GM19239 (cell line): Measurements from ENCODE around the gene NEIL1.
"Not testable (repeated sequence)": the region's sequence is repeated elsewhere in the genome, so short reads cannot be mapped to it uniquely, and the experiment has no call there.

Experiments
- DNase-seq: peaks from one replicate; pipeline ENCODE4 v3.0.0; 2011; ENCODE audit warnings: low spot score; ENCODE audit not compliant: insufficient read length
- FAIRE-seq: peaks from 2 replicates; lab custom pipeline; 2011; peaks lifted over from hg19 to GRCh38; lab: Jason Lieb, UNC

Gene NEIL1

DNA sequence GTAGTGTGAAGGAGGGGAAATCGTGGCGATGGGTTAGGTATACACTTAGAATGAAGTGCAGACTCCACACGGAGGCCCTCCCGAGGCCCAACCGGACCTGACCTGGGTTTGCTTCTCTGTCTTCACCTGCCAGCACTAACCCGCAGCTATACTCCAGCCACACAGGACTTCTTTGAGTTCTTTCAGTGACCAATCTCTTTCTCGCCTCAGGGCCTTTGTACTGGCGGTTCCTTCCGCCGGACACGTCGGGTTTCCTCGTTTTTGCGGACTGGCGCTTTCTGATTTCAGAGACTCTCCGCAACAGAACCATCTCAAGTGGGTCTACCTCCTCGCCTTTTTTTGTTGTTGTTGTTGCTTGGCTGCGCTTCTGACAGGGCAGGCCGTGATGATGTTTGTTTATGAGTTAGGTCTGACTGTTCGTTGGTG lies at the start of gene NEIL1:
Gene NEIL1, plus strand, starts transcription at position 244 of the 426 bp plus-strand sequence. CDS start 1,867 bp downstream, outside the sequence.
- FAIRE-seq, result peak; percentile 77
- no peak for DNase-seq

DNA sequence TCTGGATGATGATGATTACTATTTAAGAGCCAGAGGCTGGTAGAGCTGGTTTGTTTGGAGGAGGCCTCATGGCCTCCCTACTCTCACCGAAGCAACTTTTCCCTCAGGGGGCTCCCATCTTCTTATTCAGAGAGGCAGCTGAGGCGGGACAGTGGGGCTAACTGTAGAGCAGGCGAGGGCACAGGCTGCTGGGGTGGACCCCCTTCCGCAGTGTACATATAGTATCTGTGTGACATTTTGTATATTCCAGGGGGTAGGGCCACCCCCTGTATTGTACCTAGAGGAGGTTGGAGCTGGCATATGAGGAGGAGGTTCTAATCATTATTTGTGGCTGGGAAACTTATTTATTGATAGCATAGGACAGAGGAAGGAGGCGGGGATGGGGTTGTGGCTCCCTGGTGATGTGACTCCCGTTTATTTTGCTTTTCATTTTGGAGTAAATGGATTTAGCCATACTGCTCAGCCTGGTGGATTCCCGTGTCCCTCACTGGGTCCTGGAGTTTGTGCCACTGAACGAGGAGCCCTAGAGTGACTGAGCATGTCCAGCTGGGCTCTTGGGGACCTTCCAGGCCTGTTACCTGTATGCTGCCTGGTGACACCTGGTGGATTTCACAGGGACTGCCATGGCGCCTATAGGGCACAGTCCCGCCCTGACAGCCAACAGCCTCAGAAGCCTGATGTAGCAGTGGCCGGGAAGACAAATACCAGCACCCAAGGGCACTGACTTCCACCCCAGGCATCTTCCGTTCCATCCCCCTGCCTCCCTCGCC lies 48.1 kb upstream of the NEIL1 start:
- not testable (repeated sequence) for DNase-seq, FAIRE-seq

DNA sequence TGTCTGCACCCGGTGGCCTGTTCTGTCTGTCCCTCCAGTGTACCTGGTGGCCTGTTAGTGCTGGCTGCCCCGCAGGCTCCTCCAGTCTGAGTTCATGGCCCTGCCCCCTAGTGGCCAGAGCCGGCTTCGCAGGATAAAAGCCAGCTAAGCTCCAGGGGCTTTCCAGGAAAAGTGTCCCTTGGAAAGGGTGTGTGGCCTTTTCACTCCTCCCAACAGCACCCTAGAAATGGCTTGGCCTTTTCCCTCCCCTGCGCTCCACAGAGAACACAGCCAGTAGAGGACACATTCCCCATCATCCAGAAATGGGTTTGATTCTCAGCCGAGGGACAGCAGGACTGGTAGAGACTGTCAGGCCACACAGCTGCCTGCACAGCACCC lies 47.5 kb upstream of the NEIL1 start:
- FAIRE-seq, DNase-seq: not testable (repeated sequence)

DNA sequence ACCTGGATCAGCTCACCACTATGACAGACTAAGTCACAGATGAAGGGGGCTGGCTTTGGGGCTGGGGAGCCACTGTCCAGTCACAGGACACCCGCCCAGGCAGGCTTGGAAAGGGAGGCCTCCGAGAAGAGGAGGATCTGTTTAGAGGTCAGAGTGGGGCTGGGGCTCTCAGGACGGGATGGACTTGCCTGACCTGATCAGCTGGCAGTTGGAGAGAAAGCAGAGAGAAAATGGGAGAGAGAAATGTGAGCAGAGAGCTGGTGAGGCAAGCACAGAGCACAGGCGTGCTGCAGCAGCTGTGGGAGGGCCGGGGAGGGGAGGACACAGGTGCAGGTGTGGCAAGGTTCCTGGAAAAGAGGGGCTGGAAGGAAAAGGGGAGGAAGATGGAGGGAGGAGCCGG lies 46.8 kb upstream of the NEIL1 start:
- not testable (repeated sequence) for FAIRE-seq, DNase-seq

DNA sequence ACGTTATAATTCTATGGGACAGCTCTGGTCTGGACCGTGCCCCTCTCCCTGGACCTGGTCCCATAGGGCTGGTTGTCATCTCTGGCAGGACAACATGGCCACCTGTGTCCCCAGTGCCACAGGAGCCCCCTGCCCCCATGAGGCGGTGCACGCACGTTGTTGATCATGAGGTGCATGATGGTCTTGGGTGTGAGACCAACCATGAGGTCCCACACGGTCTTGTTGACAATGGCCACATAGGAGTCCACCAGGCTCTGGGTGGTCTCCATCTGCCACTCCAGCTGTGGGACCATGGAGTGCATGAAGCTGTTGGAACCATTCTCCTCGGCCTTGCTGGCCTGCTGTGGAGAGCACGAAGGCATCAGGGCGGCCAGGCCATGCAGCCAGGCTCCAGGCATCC lies 44.5 kb upstream of the NEIL1 start:
- no peak for FAIRE-seq

GRCh38 chr15:75302753-75303152 lies 44.1 kb upstream of the NEIL1 start:
- DNase-seq, FAIRE-seq: not testable (repeated sequence)

More for the DNA sequence above, 44.5 kb upstream of the NEIL1 start:
- no peak for DNase-seq

DNA sequence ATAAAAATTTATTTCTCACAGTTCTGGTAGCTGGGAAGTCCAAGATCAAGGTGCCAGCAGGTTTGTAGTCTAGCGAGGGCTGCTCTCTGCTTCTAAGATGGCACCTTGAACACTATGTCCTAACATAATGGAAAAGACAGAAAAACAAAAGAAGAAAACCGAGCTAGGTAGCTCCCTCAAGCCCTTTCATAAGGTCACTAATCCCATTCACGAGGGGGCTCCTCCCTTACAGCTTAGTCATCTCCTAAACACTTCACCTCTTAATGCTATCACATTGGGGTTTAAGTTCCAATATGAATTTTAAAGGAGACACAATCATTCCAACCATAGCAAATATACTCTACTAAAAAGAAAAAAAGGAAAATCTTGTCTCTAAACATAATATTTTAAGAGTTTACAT lies 40.7 kb upstream of the NEIL1 start:
- FAIRE-seq (no peak), DNase-seq (no peak)

DNA sequence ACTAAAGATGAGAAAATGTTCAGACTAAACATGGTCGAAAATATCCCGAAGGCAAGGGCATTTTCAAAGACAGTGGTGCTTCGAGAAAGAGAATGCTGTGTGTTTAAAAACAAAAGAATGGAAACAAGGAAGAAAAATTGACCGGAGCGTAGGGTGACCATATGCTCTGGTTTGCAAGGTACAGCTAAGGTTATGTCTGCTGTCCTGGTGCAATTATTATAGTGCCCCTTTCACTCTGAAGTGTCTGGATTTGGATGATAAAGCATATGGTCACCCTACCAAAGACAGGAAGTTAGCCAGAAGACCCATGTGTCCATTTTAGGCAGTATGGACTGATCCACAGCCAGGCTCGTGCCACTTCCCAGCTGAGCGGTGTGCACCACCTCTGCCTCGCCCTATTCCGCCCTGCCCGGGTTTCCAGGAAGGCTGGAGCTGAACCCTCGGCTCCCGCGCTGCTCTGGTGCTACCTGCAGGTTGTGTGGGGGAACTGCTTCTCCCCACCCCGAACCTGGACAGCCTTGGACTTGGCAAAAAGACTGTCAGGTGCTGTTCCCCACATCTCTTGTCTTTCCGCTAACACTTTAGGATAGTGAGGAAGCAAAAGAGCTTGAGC lies 39.0 kb upstream of the NEIL1 start:
- DNase-seq (peak; percentile 35), FAIRE-seq (no peak)

DNA sequence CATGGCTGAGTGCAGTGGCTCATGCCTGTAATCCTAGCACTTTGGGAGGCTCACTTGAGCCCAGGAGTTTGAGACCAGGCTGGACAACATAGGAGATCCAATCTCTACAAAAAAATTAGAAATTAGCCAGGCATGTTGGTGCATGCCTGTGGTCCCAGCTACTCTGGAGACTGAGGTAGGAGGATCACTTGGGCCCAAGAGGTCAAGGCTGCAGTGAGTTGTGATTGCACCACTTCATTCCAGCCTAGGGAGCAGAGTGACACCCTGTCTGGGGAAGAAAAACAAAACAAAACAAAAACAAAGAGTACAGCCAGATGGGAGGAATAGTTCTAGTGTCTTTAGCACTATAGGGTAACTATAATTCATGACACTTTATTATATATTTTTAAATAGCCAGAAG lies 37.1 kb upstream of the NEIL1 start:
- DNase-seq, result no peak
- FAIRE-seq, result no peak

GRCh38 chr15:75312548-75312947 lies 34.3 kb upstream of the NEIL1 start:
- not testable (repeated sequence) for FAIRE-seq, DNase-seq

- DNase-seq, result no peak
- FAIRE-seq, result no peak
Observed at GRCh38 chr15:75313116-75313845, 33.6 kb upstream of the NEIL1 start.

- FAIRE-seq, result no peak
- DNase-seq, result no peak
Observed at GRCh38 chr15:75314552-75315290, 32.1 kb upstream of the NEIL1 start.

DNA sequence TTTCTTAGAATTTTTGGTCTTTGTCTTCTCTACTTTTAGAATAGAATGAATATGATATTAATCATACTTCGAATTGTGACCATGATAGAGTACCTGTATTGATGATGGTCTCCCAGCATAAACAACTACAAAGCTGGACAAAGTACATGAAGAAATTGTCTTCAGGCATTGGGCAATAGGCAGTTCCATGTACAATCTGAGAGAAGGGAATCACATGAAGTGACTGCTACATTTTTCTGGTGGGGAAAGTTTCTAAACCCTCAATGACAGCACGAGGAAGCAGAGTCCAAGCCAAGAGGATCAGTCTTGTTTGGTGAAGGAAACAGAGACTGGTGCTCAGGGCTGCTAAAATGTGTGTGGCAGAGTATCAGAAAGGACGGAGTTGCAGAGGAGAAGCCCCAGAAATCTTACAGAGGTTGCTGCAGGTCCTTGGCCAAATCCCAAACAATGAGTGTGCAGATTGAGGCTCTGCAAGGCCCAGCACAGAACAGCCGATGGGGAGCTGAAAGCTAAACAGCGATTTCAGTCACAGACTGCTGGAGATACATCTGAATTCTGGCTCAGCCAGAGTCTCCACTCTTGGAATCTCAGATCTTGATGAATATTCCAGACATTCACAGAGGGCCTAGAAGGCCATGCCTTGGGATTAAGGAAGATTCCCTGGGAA lies 27.5 kb upstream of the NEIL1 start:
- DNase-seq, FAIRE-seq: not testable (repeated sequence)

GRCh38 chr15:75321711-75322110 lies 25.1 kb upstream of the NEIL1 start:
- FAIRE-seq (no peak), DNase-seq (no peak)

- no peak for DNase-seq
- FAIRE-seq, result no peak
Observed at GRCh38 chr15:75325922-75326321, 20.9 kb upstream of the NEIL1 start.

- DNase-seq, result no peak
- no peak for FAIRE-seq
Observed at GRCh38 chr15:75327005-75327404, 19.8 kb upstream of the NEIL1 start.

DNA sequence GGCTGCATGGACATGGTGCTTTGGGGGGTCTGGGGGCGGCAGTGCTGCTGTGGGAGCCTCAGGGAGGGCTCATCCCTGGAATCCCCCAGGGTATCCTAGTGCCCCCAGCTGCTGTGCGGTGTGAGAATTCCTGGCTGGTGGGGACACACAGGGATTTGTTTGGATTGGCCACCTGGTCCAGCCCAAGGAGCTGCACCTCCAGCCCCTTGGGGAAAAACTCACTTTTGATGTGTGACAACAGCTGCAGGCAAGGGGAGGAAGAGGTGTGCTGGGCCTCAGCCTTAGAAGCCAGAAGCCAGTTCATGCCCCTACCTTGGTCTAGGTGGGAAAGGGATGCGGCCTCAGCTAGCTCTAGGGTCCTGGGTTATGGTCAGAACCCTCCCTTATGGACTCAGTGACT lies 19.3 kb upstream of the NEIL1 start:
- DNase-seq (no peak), FAIRE-seq (no peak)

GRCh38 chr15:75328493-75329314 lies 18.1 kb upstream of the NEIL1 start:
- DNase-seq, result no peak
- no peak for FAIRE-seq

DNA sequence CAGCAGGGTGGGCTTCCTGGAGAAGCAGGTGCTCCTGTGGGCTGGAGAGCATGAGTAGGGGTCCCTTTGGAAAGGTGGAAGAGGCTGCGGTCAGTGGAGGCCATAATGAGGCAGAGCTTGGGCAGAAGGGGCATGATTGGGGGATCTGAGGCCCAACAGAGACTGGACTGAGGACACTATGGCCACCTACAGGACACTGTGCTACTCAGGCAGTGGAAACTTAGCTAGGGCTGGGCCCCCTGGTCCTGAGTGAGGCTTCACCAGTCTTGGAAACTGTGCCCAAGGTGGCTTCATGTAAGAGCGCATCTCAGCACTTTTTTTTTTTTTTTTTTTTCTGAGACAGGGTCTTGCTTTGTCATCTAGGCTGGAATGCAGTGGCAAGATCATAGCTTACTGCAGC lies 17.3 kb upstream of the NEIL1 start:
- DNase-seq (no peak), FAIRE-seq (no peak)
